NB4 (cell line): ENCODE results near the gene SH3PXD2A.

Source experiments
- TF ChIP-seq, protein P1 (sequence below): IDR thresholded peaks from one replicate; pipeline ENCODE4 v1.5.1; 2012; ENCODE audit warnings: low read depth, low read length
- TF ChIP-seq, protein P2 (sequence below): IDR thresholded peaks from 2 replicates; pipeline ENCODE4 v1.6.1; 2011; ENCODE audit warnings: low read depth, low read length

- TF ChIP-seq, protein P1, sequence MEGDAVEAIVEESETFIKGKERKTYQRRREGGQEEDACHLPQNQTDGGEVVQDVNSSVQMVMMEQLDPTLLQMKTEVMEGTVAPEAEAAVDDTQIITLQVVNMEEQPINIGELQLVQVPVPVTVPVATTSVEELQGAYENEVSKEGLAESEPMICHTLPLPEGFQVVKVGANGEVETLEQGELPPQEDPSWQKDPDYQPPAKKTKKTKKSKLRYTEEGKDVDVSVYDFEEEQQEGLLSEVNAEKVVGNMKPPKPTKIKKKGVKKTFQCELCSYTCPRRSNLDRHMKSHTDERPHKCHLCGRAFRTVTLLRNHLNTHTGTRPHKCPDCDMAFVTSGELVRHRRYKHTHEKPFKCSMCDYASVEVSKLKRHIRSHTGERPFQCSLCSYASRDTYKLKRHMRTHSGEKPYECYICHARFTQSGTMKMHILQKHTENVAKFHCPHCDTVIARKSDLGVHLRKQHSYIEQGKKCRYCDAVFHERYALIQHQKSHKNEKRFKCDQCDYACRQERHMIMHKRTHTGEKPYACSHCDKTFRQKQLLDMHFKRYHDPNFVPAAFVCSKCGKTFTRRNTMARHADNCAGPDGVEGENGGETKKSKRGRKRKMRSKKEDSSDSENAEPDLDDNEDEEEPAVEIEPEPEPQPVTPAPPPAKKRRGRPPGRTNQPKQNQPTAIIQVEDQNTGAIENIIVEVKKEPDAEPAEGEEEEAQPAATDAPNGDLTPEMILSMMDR, result no peak
- TF ChIP-seq, protein P2, sequence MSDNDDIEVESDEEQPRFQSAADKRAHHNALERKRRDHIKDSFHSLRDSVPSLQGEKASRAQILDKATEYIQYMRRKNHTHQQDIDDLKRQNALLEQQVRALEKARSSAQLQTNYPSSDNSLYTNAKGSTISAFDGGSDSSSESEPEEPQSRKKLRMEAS, result no peak
These were observed 71.7 kb downstream of the SH3PXD2A start for GRCh38 chr10:103783681-103784080.
